Kidney glomerular epithelial cell (primary cell): ENCODE data around the gene ZNF718.
"Not testable (repeated sequence)": the region's sequence is repeated elsewhere in the genome, so short reads cannot be mapped to it uniquely, and the experiment has no call there.

ENCODE experiments used
- DNase-seq: peaks from one replicate; lab custom pipeline; 2025; lab: John Stamatoyannopoulos, UW

The ZNF718 gene

GRCh38 chr4:161496-162284, 37.4 kb downstream of the ZNF718 start:
- no peak for DNase-seq

- not testable (repeated sequence) for DNase-seq
Measured at GRCh38 chr4:169640-170039, 45.3 kb downstream of the ZNF718 start.

- DNase-seq, result not testable (repeated sequence)
Measured at GRCh38 chr4:171318-171717, 47.0 kb downstream of the ZNF718 start.

GRCh38 chr4:173666-174314, 49.5 kb downstream of the ZNF718 start:
- DNase-seq, result no peak

GRCh38 chr4:175986-176385, 51.7 kb downstream of the ZNF718 start:
- no peak for DNase-seq

GRCh38 chr4:176995-177394, 52.7 kb downstream of the ZNF718 start:
- DNase-seq, result no peak

GRCh38 chr4:182225-182624, 57.9 kb downstream of the ZNF718 start:
- not testable (repeated sequence) for DNase-seq

GRCh38 chr4:188091-188490, 63.8 kb downstream of the ZNF718 start:
- no peak for DNase-seq

GRCh38 chr4:195159-195558, 70.9 kb downstream of the ZNF718 start:
- not testable (repeated sequence) for DNase-seq

- DNase-seq, result no peak
Measured at GRCh38 chr4:200936-201335, 76.6 kb downstream of the ZNF718 start.

GRCh38 chr4:202822-203221, 78.5 kb downstream of the ZNF718 start:
- DNase-seq, result not testable (repeated sequence)

- DNase-seq, result no peak
Measured at GRCh38 chr4:205097-205756, 80.9 kb downstream of the ZNF718 start.

- no peak for DNase-seq
Measured at GRCh38 chr4:206054-206453, 81.8 kb downstream of the ZNF718 start.

- DNase-seq, result not testable (repeated sequence)
Measured at GRCh38 chr4:208416-209096, 84.3 kb downstream of the ZNF718 start.

GRCh38 chr4:211033-211511, 86.8 kb downstream of the ZNF718 start:
- DNase-seq, result no peak

- DNase-seq, result peak; percentile 79
Measured at GRCh38 chr4:212438-213188, 88.3 kb downstream of the ZNF718 start.

- not testable (repeated sequence) for DNase-seq
Measured at GRCh38 chr4:213189-213535, 88.9 kb downstream of the ZNF718 start.
